Measurements from ENCODE around the gene PLCL1. TPM values are rescaled to one million over a fixed set of nuclear protein-coding genes. Genes with fewer than 3 reads are reported as not detected.
A peak's percentile ranks its signal among the peaks of the same experiment; 100 is the strongest.

The PLCL1 gene
- total and polyA plus RNA-seq, 12 donors = 17.3 to 131 (median 102) TPM

GRCh38 chr2:197924483-197924882 is 120.1 kb downstream of the PLCL1 start:
- TF ChIP-seq CTCF (IDR thresholded peaks at IDR 0.05) = no peak
- H3K27me3 ChIP-seq = no peaks in the 10 kb centered on the region
- ATAC-seq = peak in 3 of 8 donors; percentile 47 to 59 (median 55)
- 60 to 61% methylated on average over 5 of the region's 5 CpGs for WGBS, 2 donors
- peaks cover 5 to 69% (median 39%) of the 10 kb centered on the region in 9 donors for H3K4me1 ChIP-seq
- no peak for DNase-seq
- H3K27ac ChIP-seq = no peak overlapping the region
- no peaks in the 10 kb centered on the region for H3K36me3 ChIP-seq
- no peak overlapping the region for H3K4me3 ChIP-seq
- H3K9me3 ChIP-seq = no peaks in the 10 kb centered on the region
- intact Hi-C loops (cut with DNase I) = no loop called here

GRCh38 chr2:197925204-197925603 is 120.8 kb downstream of the PLCL1 start:
- no peak overlapping the region for H3K4me3 ChIP-seq
- H3K27me3 ChIP-seq = no peaks in the 10 kb centered on the region
- intact Hi-C loops (cut with DNase I) = no loop called here
- H3K9me3 ChIP-seq = no peaks in the 10 kb centered on the region
- no peak for TF ChIP-seq CTCF (IDR thresholded peaks at IDR 0.05)
- H3K27ac ChIP-seq = peak overlapping the region in 2 of 10 donors; percentile 12 to 13
- H3K36me3 ChIP-seq = no peaks in the 10 kb centered on the region
- peaks cover 5 to 69% (median 36%) of the 10 kb centered on the region in 9 donors for H3K4me1 ChIP-seq
- ATAC-seq (peak in 2 of 8 donors; percentile 25 to 31), DNase-seq (no peak)

GRCh38 chr2:197925976-197926375 is 121.6 kb downstream of the PLCL1 start:
- no peak overlapping the region for H3K4me3 ChIP-seq
- H3K9me3 ChIP-seq = no peaks in the 10 kb centered on the region
- intact Hi-C loops (cut with DNase I) = no loop called here
- no peak for ATAC-seq
- no peak for TF ChIP-seq CTCF (IDR thresholded peaks at IDR 0.05)
- no peak for DNase-seq
- peak overlapping the region in 3 of 10 donors; percentile 8 to 13 (median 12) for H3K27ac ChIP-seq
- H3K27me3 ChIP-seq = no peaks in the 10 kb centered on the region
- no peaks in the 10 kb centered on the region for H3K36me3 ChIP-seq
- H3K4me1 ChIP-seq = peaks cover 5 to 66% (median 36%) of the 10 kb centered on the region in 9 donors

- peaks cover 5 to 64% (median 36%) of the 10 kb centered on the region in 9 donors for H3K4me1 ChIP-seq
- no peak for TF ChIP-seq CTCF (IDR thresholded peaks at IDR 0.05)
- WGBS, 2 donors = 79 to 87% methylated on average over 4 of the region's 4 CpGs
Measured at GRCh38 chr2:197926673-197927072, 122.3 kb downstream of the PLCL1 start.

More at GRCh38 chr2:197926673-197927072, 122.3 kb downstream of the PLCL1 start:
- intact Hi-C loops (cut with DNase I) = no loop called here
- no peaks in the 10 kb centered on the region for H3K36me3 ChIP-seq
- no peak for ATAC-seq
- no peaks in the 10 kb centered on the region for H3K27me3 ChIP-seq
- H3K9me3 ChIP-seq = no peaks in the 10 kb centered on the region
- H3K4me3 ChIP-seq = no peak overlapping the region
- H3K27ac ChIP-seq = no peak overlapping the region
- DNase-seq = no peak
